K562 (cell line): ENCODE data around the gene DPH5. TPM values are rescaled to one million over a fixed set of nuclear protein-coding genes. Genes with fewer than 3 reads are reported as not detected.

ENCODE experiments used
- ARNT ChIP-seq, 2 experiments: fragments of 450-650 bp; IDR thresholded peaks; 2 replicates each; pipeline ENCODE4 v1.6.1; 2016; ENCODE audit warnings: mild to moderate bottlenecking in 1 of 2
- BRD9 ChIP-seq: fragments of 450-650 bp; IDR thresholded peaks from 2 replicates; pipeline ENCODE4 v1.6.1; 2018; ENCODE audit warnings: low read depth; ENCODE audit not compliant: partially characterized antibody
- CHD2 ChIP-seq: IDR thresholded peaks from 2 replicates; pipeline ENCODE4 v1.6.1; 2011; ENCODE audit warnings: low read depth, low read length
- JUN ChIP-seq, 2 experiments: sonication (generic) in 1 of 2; formaldehyde crosslinking in 1 of 2; IDR thresholded peaks; 2 replicates each; pipeline versions ENCODE4 v1.6.1 to v1.8.0; 2012 to 2022; ENCODE audit warnings: borderline replicate concordance in 2 of 2, mild to moderate bottlenecking in 2 of 2, improper control_type of control experiment in 1 of 2, low read depth in 1 of 2, low read length in 1 of 2, missing genetic modification reagents in 1 of 2
- LEF1 ChIP-seq: fragments of 450-650 bp; IDR thresholded peaks from 2 replicates; pipeline ENCODE4 v1.6.1; 2016; ENCODE audit warnings: mild to moderate bottlenecking
- MCM5 ChIP-seq: fragments of 450-650 bp; IDR thresholded peaks from 2 replicates; pipeline ENCODE4 v1.6.1; 2016; ENCODE audit warnings: low read depth
- NCOA1 ChIP-seq: fragments of 450-650 bp; IDR thresholded peaks from 2 replicates; pipeline ENCODE4 v1.6.1; 2016; ENCODE audit warnings: low read depth
- U2AF1 ChIP-seq: fragments of 200-400 bp; formaldehyde crosslinking; optimal IDR thresholded peaks from 2 replicates; pipeline ENCODE3; 2017; ENCODE audit warnings: mild to moderate bottlenecking, low read depth, low read length, moderate library complexity
- ZZZ3 ChIP-seq: fragments of 450-650 bp; IDR thresholded peaks from 2 replicates; pipeline ENCODE4 v1.6.1; 2016; ENCODE audit warnings: antibody characterized with exemption, mild to moderate bottlenecking, moderate library complexity
- polyA plus RNA-seq, 8 experiments: library from polyadenylated mRNA; depleted of rRNA in 4 of 8; stranded (reverse) in 5 of 8; unstranded in 3 of 8; fragments of >200 nt; fragmentation: Nextera tagmentation in 2 of 8; fragmentation: Illumina TruSeq in 1 of 8; extraction: Ambion mirVana in 2 of 8; extraction: Trizol in 1 of 8; gene quantifications; 2 replicates each; pipeline versions ENCODE4 v1.2.1 to v1.2.3, GENCODE V29; 2011 to 2014; ENCODE audit warnings: inconsistent platforms in 1 of 8, missing spikeins in 1 of 8
- total RNA-seq, 7 experiments: library from RNA; depleted of rRNA in 6 of 7; stranded (reverse); fragments of >200 nt in 6 of 7; fragmentation: Illumina TruSeq in 2 of 7; extraction: Trizol in 2 of 7; gene quantifications; 2 replicates each; pipeline versions ENCODE4 v1.2.1 to v1.2.3, GENCODE V29; 2011 to 2021; ENCODE audit warnings: low replicate concordance in 1 of 7
- TF ChIP-seq, protein P1 (sequence below): sonication (generic); formaldehyde crosslinking; IDR thresholded peaks from 2 replicates; pipeline ENCODE4 v1.8.1; 2023; ENCODE audit warnings: mild to moderate bottlenecking, missing genetic modification reagents
- TF ChIP-seq, protein P2 (sequence below): fragments of 250-450 bp; sonication (Bioruptor Pico); IDR thresholded peaks from 2 replicates; pipeline ENCODE4 v1.8.0; 2021; ENCODE audit warnings: moderate library complexity, mild to moderate bottlenecking, inconsistent platforms

The DPH5 gene
- total and polyA plus RNA-seq, 9 of the 15 experiments (the other 6 are each of a cell fraction or from before 2014, with no cell fraction given) = 37.6 to 159 (median 89.7) TPM

DNA sequence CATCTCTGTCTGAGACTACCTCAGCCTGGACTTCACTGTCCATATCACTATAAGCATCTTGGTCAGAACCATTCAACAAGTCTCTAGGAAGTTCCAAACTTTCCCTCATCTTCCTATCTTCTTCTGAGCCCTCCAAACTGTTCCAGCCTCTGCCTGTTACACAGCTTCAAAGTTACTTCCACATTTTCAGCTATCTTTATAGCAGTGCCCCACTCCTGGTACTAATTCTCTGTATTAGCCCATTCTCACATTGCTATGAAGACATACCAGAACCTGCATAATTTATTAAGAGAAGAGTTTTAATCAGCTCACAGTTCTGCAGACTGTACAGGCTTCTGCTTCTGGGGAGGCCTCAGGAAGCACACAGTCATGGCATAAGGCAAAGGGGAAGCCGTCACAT, 15.7 kb upstream of the DPH5 start (continued):
- TF ChIP-seq, protein P1, sequence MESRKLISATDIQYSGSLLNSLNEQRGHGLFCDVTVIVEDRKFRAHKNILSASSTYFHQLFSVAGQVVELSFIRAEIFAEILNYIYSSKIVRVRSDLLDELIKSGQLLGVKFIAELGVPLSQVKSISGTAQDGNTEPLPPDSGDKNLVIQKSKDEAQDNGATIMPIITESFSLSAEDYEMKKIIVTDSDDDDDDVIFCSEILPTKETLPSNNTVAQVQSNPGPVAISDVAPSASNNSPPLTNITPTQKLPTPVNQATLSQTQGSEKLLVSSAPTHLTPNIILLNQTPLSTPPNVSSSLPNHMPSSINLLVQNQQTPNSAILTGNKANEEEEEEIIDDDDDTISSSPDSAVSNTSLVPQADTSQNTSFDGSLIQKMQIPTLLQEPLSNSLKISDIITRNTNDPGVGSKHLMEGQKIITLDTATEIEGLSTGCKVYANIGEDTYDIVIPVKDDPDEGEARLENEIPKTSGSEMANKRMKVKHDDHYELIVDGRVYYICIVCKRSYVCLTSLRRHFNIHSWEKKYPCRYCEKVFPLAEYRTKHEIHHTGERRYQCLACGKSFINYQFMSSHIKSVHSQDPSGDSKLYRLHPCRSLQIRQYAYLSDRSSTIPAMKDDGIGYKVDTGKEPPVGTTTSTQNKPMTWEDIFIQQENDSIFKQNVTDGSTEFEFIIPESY = no peak
- TF ChIP-seq BRD9 (no peak), CHD2 (no peak), MCM5 (no peak), ARNT (IDR thresholded peaks at IDR 0.05) (no peak), NCOA1 (no peak), LEF1 (no peak), U2AF1 (no peak), JUN (IDR thresholded peaks at IDR 0.05; ENCODE audit: borderline replicate concordance, low read depth, low read length) (no peak), JUN (CRISPR knock-in tag; IDR thresholded peaks at IDR 0.05; ENCODE audit: borderline replicate concordance) (no peak), ZZZ3 (no peak)
- TF ChIP-seq, protein P2, sequence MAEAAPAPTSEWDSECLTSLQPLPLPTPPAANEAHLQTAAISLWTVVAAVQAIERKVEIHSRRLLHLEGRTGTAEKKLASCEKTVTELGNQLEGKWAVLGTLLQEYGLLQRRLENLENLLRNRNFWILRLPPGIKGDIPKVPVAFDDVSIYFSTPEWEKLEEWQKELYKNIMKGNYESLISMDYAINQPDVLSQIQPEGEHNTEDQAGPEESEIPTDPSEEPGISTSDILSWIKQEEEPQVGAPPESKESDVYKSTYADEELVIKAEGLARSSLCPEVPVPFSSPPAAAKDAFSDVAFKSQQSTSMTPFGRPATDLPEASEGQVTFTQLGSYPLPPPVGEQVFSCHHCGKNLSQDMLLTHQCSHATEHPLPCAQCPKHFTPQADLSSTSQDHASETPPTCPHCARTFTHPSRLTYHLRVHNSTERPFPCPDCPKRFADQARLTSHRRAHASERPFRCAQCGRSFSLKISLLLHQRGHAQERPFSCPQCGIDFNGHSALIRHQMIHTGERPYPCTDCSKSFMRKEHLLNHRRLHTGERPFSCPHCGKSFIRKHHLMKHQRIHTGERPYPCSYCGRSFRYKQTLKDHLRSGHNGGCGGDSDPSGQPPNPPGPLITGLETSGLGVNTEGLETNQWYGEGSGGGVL (CRISPR knock-in tag) = no peak
